Measurements from ENCODE around the gene EIF3K. TPM values are rescaled to one million over a fixed set of nuclear protein-coding genes. Genes with fewer than 3 reads are reported as not detected.

Gene EIF3K
- polyA plus RNA-seq, 1 donor (not counting 4 experiments of a cell fraction or from before 2014, with no cell fraction given) = 240 TPM

DNA sequence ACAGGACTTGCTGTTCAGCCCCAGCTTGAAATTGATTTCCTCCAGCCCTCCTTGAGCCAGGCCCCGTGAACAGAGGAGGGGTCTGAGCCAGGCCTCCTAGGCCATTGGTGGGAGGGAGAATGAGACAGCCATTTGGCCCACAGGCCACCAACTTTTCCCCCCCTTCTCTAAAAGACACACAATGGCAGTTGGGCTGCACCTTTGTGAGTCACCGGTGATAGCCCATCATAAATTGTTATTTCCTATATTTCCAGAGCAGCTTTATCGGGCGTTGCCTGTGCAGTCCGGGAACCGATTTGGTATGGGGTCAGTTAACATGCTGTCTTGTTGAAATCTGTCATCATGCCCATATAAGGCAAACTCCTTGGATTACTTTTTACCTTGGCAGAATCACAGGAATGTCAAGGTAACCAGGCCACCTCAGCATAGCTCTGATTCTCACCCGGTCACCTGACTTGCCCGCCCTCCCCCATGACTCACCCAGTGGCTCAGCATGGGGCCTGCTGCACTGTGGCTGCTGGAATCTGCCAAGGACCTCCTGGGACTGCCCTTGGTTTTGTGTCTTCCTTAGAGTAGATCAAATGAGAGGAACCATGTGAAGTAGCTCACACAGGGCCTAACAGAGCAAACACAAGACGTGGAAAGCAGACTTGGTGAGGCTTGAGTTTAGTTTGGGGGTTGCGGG lies 64.5 kb downstream of the EIF3K start:
- no peaks in the 10 kb centered on the region for H3K9me3 ChIP-seq (ENCODE audit: control insufficient read depth, low read depth, low read length)
- H3K9me1 ChIP-seq (ENCODE audit: control insufficient read depth, extremely low read depth, insufficient read depth, low read length) = peaks cover 2% of the 10 kb centered on the region
- peak overlapping the region in 2 of 3 experiments; percentile 47 to 58 for H3K4me3 ChIP-seq (ENCODE audit: control insufficient read depth in 2 of 3, extremely low read depth in 1 of 3, insufficient read depth in 2 of 3, low read depth in 1 of 3, low read length in 3 of 3)
- TF ChIP-seq, protein P1, sequence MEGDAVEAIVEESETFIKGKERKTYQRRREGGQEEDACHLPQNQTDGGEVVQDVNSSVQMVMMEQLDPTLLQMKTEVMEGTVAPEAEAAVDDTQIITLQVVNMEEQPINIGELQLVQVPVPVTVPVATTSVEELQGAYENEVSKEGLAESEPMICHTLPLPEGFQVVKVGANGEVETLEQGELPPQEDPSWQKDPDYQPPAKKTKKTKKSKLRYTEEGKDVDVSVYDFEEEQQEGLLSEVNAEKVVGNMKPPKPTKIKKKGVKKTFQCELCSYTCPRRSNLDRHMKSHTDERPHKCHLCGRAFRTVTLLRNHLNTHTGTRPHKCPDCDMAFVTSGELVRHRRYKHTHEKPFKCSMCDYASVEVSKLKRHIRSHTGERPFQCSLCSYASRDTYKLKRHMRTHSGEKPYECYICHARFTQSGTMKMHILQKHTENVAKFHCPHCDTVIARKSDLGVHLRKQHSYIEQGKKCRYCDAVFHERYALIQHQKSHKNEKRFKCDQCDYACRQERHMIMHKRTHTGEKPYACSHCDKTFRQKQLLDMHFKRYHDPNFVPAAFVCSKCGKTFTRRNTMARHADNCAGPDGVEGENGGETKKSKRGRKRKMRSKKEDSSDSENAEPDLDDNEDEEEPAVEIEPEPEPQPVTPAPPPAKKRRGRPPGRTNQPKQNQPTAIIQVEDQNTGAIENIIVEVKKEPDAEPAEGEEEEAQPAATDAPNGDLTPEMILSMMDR (optimal IDR thresholded peaks at IDR 0.05 in 1 of 3, IDR thresholded peaks at IDR 0.05 in 1 of 3, conservative IDR thresholded peaks at IDR 0.05 in 1 of 3; ENCODE audit: extremely low read depth in 1 of 3, insufficient read depth in 2 of 3, low read length in 3 of 3) = no peak
- no peak for TF ChIP-seq EZH2 (IDR thresholded peaks at IDR 0.05; ENCODE audit: low read length)
- H3K79me2 ChIP-seq (ENCODE audit: control insufficient read depth, insufficient read depth, low read length) = peaks cover 82% of the 10 kb centered on the region
- DNase-seq (ENCODE audit: low read depth, low spot score) = peak; percentile 97
- peaks cover 78% of the 10 kb centered on the region for H3K4me1 ChIP-seq (ENCODE audit: control insufficient read depth, extremely low read depth, insufficient read depth, low read length)
- peak overlapping the region; percentile 99 for H3K9ac ChIP-seq (ENCODE audit: control insufficient read depth, extremely low read depth, insufficient read depth, low read length)
- H3K27ac ChIP-seq (ENCODE audit: control insufficient read depth, insufficient read depth, low read length) = peak overlapping the region; percentile 100
- FAIRE-seq = peak; percentile 81
- H3K4me2 ChIP-seq (ENCODE audit: control insufficient read depth, extremely low read depth, insufficient read depth, low read depth, low read length) = peak overlapping the region; percentile 94
- dilution Hi-C loops (cut with MboI; ENCODE audit: extremely low pct_ligation_motif_present, low sequenced_read_pairs) = no loop called here
- peaks cover 18 to 47% of the 10 kb centered on the region in 2 experiments for H3K36me3 ChIP-seq (ENCODE audit: control insufficient read depth in 2 of 2, extremely low read depth in 1 of 2, insufficient read depth in 2 of 2, low read length in 2 of 2)
- no peaks in the 10 kb centered on the region for H4K20me1 ChIP-seq (ENCODE audit: control insufficient read depth, extremely low read depth, insufficient read depth, low read length)
- no peaks in the 10 kb centered on the region for H3K27me3 ChIP-seq (ENCODE audit: control insufficient read depth, extremely low read depth, insufficient read depth, low read length)
- no peak overlapping the region for H2AFZ ChIP-seq (ENCODE audit: control insufficient read depth, low read length)

DNA sequence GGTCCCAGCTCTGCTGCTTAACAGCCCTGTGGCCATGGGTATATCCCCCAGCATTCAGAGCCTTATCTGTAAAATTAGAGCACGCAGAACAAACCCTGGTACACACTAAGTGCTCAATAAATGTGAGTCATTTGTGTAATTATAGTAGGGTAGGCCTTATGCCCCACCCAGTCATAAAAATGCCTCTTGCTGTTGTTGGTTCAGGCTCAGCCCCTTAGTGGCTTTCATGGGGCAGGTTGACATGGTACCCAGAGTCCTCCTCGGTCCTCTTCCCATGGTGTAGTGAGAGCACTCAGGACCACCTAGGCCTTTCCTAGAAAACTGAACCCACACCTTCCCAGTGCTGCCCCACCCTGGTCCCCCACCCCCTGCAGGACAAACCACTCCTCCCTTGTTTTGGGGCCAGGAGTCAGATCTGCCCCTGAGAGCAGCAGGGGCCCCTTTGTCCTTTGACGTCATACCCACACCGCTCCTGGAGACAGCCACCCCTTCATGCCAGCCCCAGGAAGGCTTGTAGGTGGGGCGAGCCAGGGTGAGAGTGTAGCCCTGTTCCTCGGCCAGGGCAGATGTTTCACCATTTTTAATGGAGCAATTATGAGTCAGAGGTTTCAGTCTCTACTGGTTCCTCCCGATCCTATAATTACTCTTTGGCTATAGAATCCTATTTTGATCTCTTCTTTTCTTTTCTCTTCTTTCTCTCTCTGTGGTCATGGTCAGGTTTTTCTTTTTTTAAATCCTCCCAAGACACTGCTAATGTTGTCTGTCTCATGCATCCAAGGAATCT lies 65.3 kb downstream of the EIF3K start:
- Histone ChIP-seq H2AFZ (ENCODE audit: control insufficient read depth, low read length) (no peak overlapping the region), H3K4me2 (ENCODE audit: control insufficient read depth, extremely low read depth, insufficient read depth, low read depth, low read length) (peak overlapping the region; percentile 94), H3K9me1 (ENCODE audit: control insufficient read depth, extremely low read depth, insufficient read depth, low read length) (no peaks in the 10 kb centered on the region), H3K9me3 (ENCODE audit: control insufficient read depth, low read depth, low read length) (no peaks in the 10 kb centered on the region), H3K4me1 (ENCODE audit: control insufficient read depth, extremely low read depth, insufficient read depth, low read length) (peaks cover 78% of the 10 kb centered on the region), H3K9ac (ENCODE audit: control insufficient read depth, extremely low read depth, insufficient read depth, low read length) (peak overlapping the region; percentile 99), H3K4me3 (ENCODE audit: control insufficient read depth in 2 of 3, extremely low read depth in 1 of 3, insufficient read depth in 2 of 3, low read depth in 1 of 3, low read length in 3 of 3) (peak overlapping the region in 2 of 3 experiments; percentile 48 to 58), H4K20me1 (ENCODE audit: control insufficient read depth, extremely low read depth, insufficient read depth, low read length) (no peaks in the 10 kb centered on the region), H3K36me3 (ENCODE audit: control insufficient read depth in 2 of 2, extremely low read depth in 1 of 2, insufficient read depth in 2 of 2, low read length in 2 of 2) (peaks cover 16 to 45% of the 10 kb centered on the region in 2 experiments), H3K27ac (ENCODE audit: control insufficient read depth, insufficient read depth, low read length) (peak overlapping the region; percentile 100), H3K79me2 (ENCODE audit: control insufficient read depth, insufficient read depth, low read length) (peaks cover 82% of the 10 kb centered on the region), H3K27me3 (ENCODE audit: control insufficient read depth, extremely low read depth, insufficient read depth, low read length) (no peaks in the 10 kb centered on the region)
- peak; percentile 78 for DNase-seq (ENCODE audit: low read depth, low spot score)
- dilution Hi-C loops (cut with MboI; ENCODE audit: extremely low pct_ligation_motif_present, low sequenced_read_pairs) = no loop called here
- FAIRE-seq = peak; percentile 29
- no peak for TF ChIP-seq EZH2 (IDR thresholded peaks at IDR 0.05; ENCODE audit: low read length)
- TF ChIP-seq, protein P1 (optimal IDR thresholded peaks at IDR 0.05 in 1 of 3, IDR thresholded peaks at IDR 0.05 in 1 of 3, conservative IDR thresholded peaks at IDR 0.05 in 1 of 3; ENCODE audit: extremely low read depth in 1 of 3, insufficient read depth in 2 of 3, low read length in 3 of 3) = no peak
